ENCODE measurements around the gene STPG4.

Gene STPG4

GRCh38 chr2:47194410-47194809, 39.3 kb upstream of the STPG4 start:
- Histone ChIP-seq H4K91ac (ENCODE audit: low read length) (peak overlapping the region; percentile 65), H2BK5ac (ENCODE audit: low read depth, low read length, poor library complexity, severe bottlenecking) (no peak overlapping the region), H3K4me3 (ENCODE audit: insufficient read depth in 1 of 2, low read depth in 1 of 2, low read length in 2 of 2) (no peak overlapping the region), H3K36me3 (ENCODE audit: control insufficient read depth in 1 of 2, insufficient read depth in 2 of 2, low read depth in 1 of 2, low read length in 2 of 2) (no peaks in the 10 kb centered on the region), H3K79me1 (replicated peaks; ENCODE audit: low read length, poor library complexity, severe bottlenecking) (peaks cover 2% of the 10 kb centered on the region), H3K14ac (ENCODE audit: low read length in 2 of 2) (peak overlapping the region in 1 of 2 experiments; percentile 61), H3K4me2 (ENCODE audit: low read length, poor library complexity, severe bottlenecking) (no peak overlapping the region), H3K27me3 (ENCODE audit: control insufficient read depth in 1 of 2, insufficient read depth in 1 of 2, low read length in 2 of 2) (no peaks in the 10 kb centered on the region), H2BK120ac (ENCODE audit: low read depth, low read length) (peak overlapping the region; percentile 88), H3K18ac (ENCODE audit: low read depth in 1 of 2, low read length in 2 of 2) (peak overlapping the region; percentile 93 to 96), H3K9me3 (ENCODE audit: control insufficient read depth, low read length) (no peaks in the 10 kb centered on the region), H2BK15ac (ENCODE audit: low read depth, poor library complexity, severe bottlenecking) (no peak overlapping the region), H3K4me1 (ENCODE audit: control insufficient read depth, insufficient read depth, low read depth, low read length) (peaks cover 23% of the 10 kb centered on the region), H2AK5ac (ENCODE audit: low read length, severe bottlenecking) (peak overlapping the region; percentile 100), H2AFZ (ENCODE audit: low read depth, low read length) (no peak overlapping the region), H4K8ac (ENCODE audit: low read length) (peak overlapping the region; percentile 85), H3K4ac (ENCODE audit: low read depth in 1 of 2, low read length in 2 of 2) (peak overlapping the region; percentile 52 to 94), H3K9ac (ENCODE audit: low read length) (no peak overlapping the region), H3K27ac (ENCODE audit: low read length, poor library complexity, severe bottlenecking) (peak overlapping the region; percentile 66), H3K23ac (ENCODE audit: low read length in 2 of 2) (peak overlapping the region in 1 of 2 experiments; percentile 6), H2BK12ac (ENCODE audit: low read length in 2 of 2) (peak overlapping the region; percentile 44 to 69)
- no peak for DNase-seq

GRCh38 chr2:47193607-47194006, 38.5 kb upstream of the STPG4 start:
- no peak overlapping the region for H3K23ac ChIP-seq (ENCODE audit: low read length in 2 of 2)
- peak; percentile 59 for DNase-seq
- H3K9ac ChIP-seq (ENCODE audit: low read length) = peak overlapping the region; percentile 7
- H2BK12ac ChIP-seq (ENCODE audit: low read length in 2 of 2) = peak overlapping the region; percentile 95 to 99
- peak overlapping the region; percentile 98 for H2AK5ac ChIP-seq (ENCODE audit: low read length, severe bottlenecking)
- no peaks in the 10 kb centered on the region for H3K9me3 ChIP-seq (ENCODE audit: control insufficient read depth, low read length)
- H3K27ac ChIP-seq (ENCODE audit: low read length, poor library complexity, severe bottlenecking) = peak overlapping the region; percentile 98
- 35% methylated on average over 6 of the region's 6 CpGs for WGBS
- peaks cover 2% of the 10 kb centered on the region for H3K79me1 ChIP-seq (replicated peaks; ENCODE audit: low read length, poor library complexity, severe bottlenecking)
- peak overlapping the region; percentile 79 to 96 for H3K4ac ChIP-seq (ENCODE audit: low read depth in 1 of 2, low read length in 2 of 2)
- H2AFZ ChIP-seq (ENCODE audit: low read depth, low read length) = no peak overlapping the region
- H2BK15ac ChIP-seq (ENCODE audit: low read depth, poor library complexity, severe bottlenecking) = no peak overlapping the region
- peak overlapping the region; percentile 57 for H4K91ac ChIP-seq (ENCODE audit: low read length)
- H2BK120ac ChIP-seq (ENCODE audit: low read depth, low read length) = peak overlapping the region; percentile 88
- H3K4me3 ChIP-seq (ENCODE audit: insufficient read depth in 1 of 2, low read depth in 1 of 2, low read length in 2 of 2) = no peak overlapping the region
- no peak overlapping the region for H3K4me2 ChIP-seq (ENCODE audit: low read length, poor library complexity, severe bottlenecking)
- H3K27me3 ChIP-seq (ENCODE audit: control insufficient read depth in 1 of 2, insufficient read depth in 1 of 2, low read length in 2 of 2) = no peaks in the 10 kb centered on the region
- H3K36me3 ChIP-seq (ENCODE audit: control insufficient read depth in 1 of 2, insufficient read depth in 2 of 2, low read depth in 1 of 2, low read length in 2 of 2) = no peaks in the 10 kb centered on the region
- peak overlapping the region; percentile 79 to 81 for H3K18ac ChIP-seq (ENCODE audit: low read depth in 1 of 2, low read length in 2 of 2)
- H3K14ac ChIP-seq (ENCODE audit: low read length in 2 of 2) = no peak overlapping the region
- H3K4me1 ChIP-seq (ENCODE audit: control insufficient read depth, insufficient read depth, low read depth, low read length) = peaks cover 21% of the 10 kb centered on the region
- H2BK5ac ChIP-seq (ENCODE audit: low read depth, low read length, poor library complexity, severe bottlenecking) = peak overlapping the region; percentile 95
- H4K8ac ChIP-seq (ENCODE audit: low read length) = peak overlapping the region; percentile 81

GRCh38 chr2:47190188-47190881, 35.2 kb upstream of the STPG4 start:
- peak overlapping the region; percentile 76 for H3K9ac ChIP-seq (ENCODE audit: low read length)
- no peak overlapping the region for H2AK5ac ChIP-seq (ENCODE audit: low read length, severe bottlenecking)
- DNase-seq = peak; percentile 63
- peak overlapping the region; percentile 98 for H3K27ac ChIP-seq (ENCODE audit: low read length, poor library complexity, severe bottlenecking)
- H2BK120ac ChIP-seq (ENCODE audit: low read depth, low read length) = no peak overlapping the region
- H3K9me3 ChIP-seq (ENCODE audit: control insufficient read depth, low read length) = no peaks in the 10 kb centered on the region
- no peak overlapping the region for H2AFZ ChIP-seq (ENCODE audit: low read depth, low read length)
- H3K36me3 ChIP-seq (ENCODE audit: control insufficient read depth in 1 of 2, insufficient read depth in 2 of 2, low read depth in 1 of 2, low read length in 2 of 2) = no peaks in the 10 kb centered on the region
- H2BK12ac ChIP-seq (ENCODE audit: low read length in 2 of 2) = no peak overlapping the region
- H4K8ac ChIP-seq (ENCODE audit: low read length) = no peak overlapping the region
- H4K91ac ChIP-seq (ENCODE audit: low read length) = no peak overlapping the region
- no peak overlapping the region for H3K18ac ChIP-seq (ENCODE audit: low read depth in 1 of 2, low read length in 2 of 2)
- H2BK15ac ChIP-seq (ENCODE audit: low read depth, poor library complexity, severe bottlenecking) = no peak overlapping the region
- no peak overlapping the region for H3K23ac ChIP-seq (ENCODE audit: low read length in 2 of 2)
- no peak overlapping the region for H3K4ac ChIP-seq (ENCODE audit: low read depth in 1 of 2, low read length in 2 of 2)
- no peak overlapping the region for H3K14ac ChIP-seq (ENCODE audit: low read length in 2 of 2)
- H3K27me3 ChIP-seq (ENCODE audit: control insufficient read depth in 1 of 2, insufficient read depth in 1 of 2, low read length in 2 of 2) = no peaks in the 10 kb centered on the region
- peaks cover 2% of the 10 kb centered on the region for H3K79me1 ChIP-seq (replicated peaks; ENCODE audit: low read length, poor library complexity, severe bottlenecking)
- H3K4me1 ChIP-seq (ENCODE audit: control insufficient read depth, insufficient read depth, low read depth, low read length) = peaks cover 25% of the 10 kb centered on the region
- H3K4me3 ChIP-seq (ENCODE audit: insufficient read depth in 1 of 2, low read depth in 1 of 2, low read length in 2 of 2) = peak overlapping the region in 1 of 2 experiments; percentile 43
- H2BK5ac ChIP-seq (ENCODE audit: low read depth, low read length, poor library complexity, severe bottlenecking) = peak overlapping the region; percentile 84
- no peak overlapping the region for H3K4me2 ChIP-seq (ENCODE audit: low read length, poor library complexity, severe bottlenecking)
- no CpG with 5 or more reads among the region's 1 CpG for WGBS

GRCh38 chr2:47189635-47190034, 34.5 kb upstream of the STPG4 start:
- H2AFZ ChIP-seq (ENCODE audit: low read depth, low read length) = no peak overlapping the region
- no peak overlapping the region for H3K4ac ChIP-seq (ENCODE audit: low read depth in 1 of 2, low read length in 2 of 2)
- H3K23ac ChIP-seq (ENCODE audit: low read length in 2 of 2) = no peak overlapping the region
- H3K27me3 ChIP-seq (ENCODE audit: control insufficient read depth in 1 of 2, insufficient read depth in 1 of 2, low read length in 2 of 2) = no peaks in the 10 kb centered on the region
- H3K4me2 ChIP-seq (ENCODE audit: low read length, poor library complexity, severe bottlenecking) = no peak overlapping the region
- no peak overlapping the region for H2AK5ac ChIP-seq (ENCODE audit: low read length, severe bottlenecking)
- H3K79me1 ChIP-seq (replicated peaks; ENCODE audit: low read length, poor library complexity, severe bottlenecking) = no peaks in the 10 kb centered on the region
- H3K9me3 ChIP-seq (ENCODE audit: control insufficient read depth, low read length) = no peaks in the 10 kb centered on the region
- H3K18ac ChIP-seq (ENCODE audit: low read depth in 1 of 2, low read length in 2 of 2) = no peak overlapping the region
- peak; percentile 61 for DNase-seq
- peaks cover 22% of the 10 kb centered on the region for H3K4me1 ChIP-seq (ENCODE audit: control insufficient read depth, insufficient read depth, low read depth, low read length)
- WGBS = no CpG with 5 or more reads among the region's 1 CpG
- H4K91ac ChIP-seq (ENCODE audit: low read length) = no peak overlapping the region
- H3K36me3 ChIP-seq (ENCODE audit: control insufficient read depth in 1 of 2, insufficient read depth in 2 of 2, low read depth in 1 of 2, low read length in 2 of 2) = no peaks in the 10 kb centered on the region
- H3K9ac ChIP-seq (ENCODE audit: low read length) = peak overlapping the region; percentile 76
- H2BK12ac ChIP-seq (ENCODE audit: low read length in 2 of 2) = no peak overlapping the region
- peak overlapping the region; percentile 98 for H3K27ac ChIP-seq (ENCODE audit: low read length, poor library complexity, severe bottlenecking)
- H3K14ac ChIP-seq (ENCODE audit: low read length in 2 of 2) = no peak overlapping the region
- H2BK120ac ChIP-seq (ENCODE audit: low read depth, low read length) = no peak overlapping the region
- no peak overlapping the region for H2BK5ac ChIP-seq (ENCODE audit: low read depth, low read length, poor library complexity, severe bottlenecking)
- H4K8ac ChIP-seq (ENCODE audit: low read length) = no peak overlapping the region
- peak overlapping the region in 1 of 2 experiments; percentile 43 for H3K4me3 ChIP-seq (ENCODE audit: insufficient read depth in 1 of 2, low read depth in 1 of 2, low read length in 2 of 2)
- no peak overlapping the region for H2BK15ac ChIP-seq (ENCODE audit: low read depth, poor library complexity, severe bottlenecking)
